Psoas muscle (tissue), 8 donors: ENCODE results near the gene KCNK1. TPM values are rescaled to one million over a fixed set of nuclear protein-coding genes. Genes with fewer than 3 reads are reported as not detected.

ENCODE experiments used
- ATAC-seq, 4 donors: fragments of 200-7000 bp; cut with Tn5 transposase; one replicate each; pipeline ENCODE4 v1.9.1; 2020; ENCODE audit warnings: moderate library complexity in 3 of 4, mild to moderate bottlenecking in 2 of 4
- DNase-seq, 2 donors: peaks; one replicate each; pipeline ENCODE4 v3.0.0-alpha.2; 2020
- H3K27ac ChIP-seq: fragments of 200-600 bp; one replicate; pipeline ENCODE4 v1.8.0; 2022
- H3K27me3 ChIP-seq, 3 donors: fragments of 200-600 bp in 1 of 3; one replicate each; pipeline versions ENCODE4 v1.6.1 to v1.8.0; 2013 to 2022; ENCODE audit warnings: low read length in 2 of 3, mild to moderate bottlenecking in 2 of 3, moderate library complexity in 1 of 3; ENCODE audit not compliant: insufficient read depth in 3 of 3
- H3K36me3 ChIP-seq, 2 donors: fragments of 200-600 bp in 1 of 2; one replicate each; pipeline versions ENCODE4 v1.6.1 to v1.8.0; 2013 to 2022; ENCODE audit warnings: low read depth in 1 of 2, mild to moderate bottlenecking in 1 of 2, moderate library complexity in 1 of 2; ENCODE audit not compliant: insufficient read depth in 1 of 2
- H3K4me1 ChIP-seq: fragments of 200-600 bp; one replicate; pipeline ENCODE4 v1.8.0; 2022
- H3K4me3 ChIP-seq: fragments of 200-600 bp; one replicate; pipeline ENCODE4 v1.8.0; 2022; ENCODE audit warnings: mild to moderate bottlenecking
- H3K9me3 ChIP-seq: fragments of 200-600 bp; one replicate; pipeline ENCODE4 v1.8.0; 2022
- WGBS, 3 donors: extraction: QIAGEN DNeasy Blood & Tissue Kit; methylation state at CpG; one replicate each; pipeline versions ENCODE4 v1.1.6 to v1.1.7; 2013; 5-methylcytosine and 5-hydroxymethylcytosine counted together
- intact Hi-C, 2 donors: fragments of 100-400 bp; cut with DNase I; formaldehyde crosslinking; loops; one replicate each; pipeline versions ENCODE4 v1.11.0 to v1.14.2; 2022
- polyA plus RNA-seq, 3 donors: library from polyadenylated mRNA; stranded (reverse); fragments of 200-250 nt; gene quantifications; one replicate each; pipeline ENCODE4 v1.2.3, GENCODE V29; 2013
- total RNA-seq, 4 donors: library from RNA; stranded (reverse); fragmentation: NEBNext Ultra II Directional in 2 of 4; extraction: Animal tissue kit (Norgen Biotek cat#: 25700) in 2 of 4; gene quantifications; one replicate each; pipeline versions ENCODE4 v1.2.1 to v1.2.4, GENCODE V29; 2021 to 2023
- TF ChIP-seq, protein P1 (sequence below): fragments of 200-600 bp; IDR thresholded peaks from one replicate; pipeline ENCODE4 v1.8.0; 2022; ENCODE audit warnings: antibody characterized with exemption
- donor health status: healthy with polysubstance abuse.
- donor health status: DM: no; HTN: no; CAD: no; lungs with moderate emphysema.
- donor health status: Bipolar disorder and iron deficiency.
- donor health status: healthy.
- donor health status: DM: yes; HTN: yes; CAD: no.
- donor health status: DM: no; HTN: no; CAD: no.
- donor health status: DM: no; HTN: no; CAD: no.
- donor health status: DM: yes; HTN: yes; CAD: no.

Gene KCNK1
- total and polyA plus RNA-seq, 7 donors = 0.14 to 0.38 (median 0.19) TPM; not detected in 1

- TF ChIP-seq, protein P1, sequence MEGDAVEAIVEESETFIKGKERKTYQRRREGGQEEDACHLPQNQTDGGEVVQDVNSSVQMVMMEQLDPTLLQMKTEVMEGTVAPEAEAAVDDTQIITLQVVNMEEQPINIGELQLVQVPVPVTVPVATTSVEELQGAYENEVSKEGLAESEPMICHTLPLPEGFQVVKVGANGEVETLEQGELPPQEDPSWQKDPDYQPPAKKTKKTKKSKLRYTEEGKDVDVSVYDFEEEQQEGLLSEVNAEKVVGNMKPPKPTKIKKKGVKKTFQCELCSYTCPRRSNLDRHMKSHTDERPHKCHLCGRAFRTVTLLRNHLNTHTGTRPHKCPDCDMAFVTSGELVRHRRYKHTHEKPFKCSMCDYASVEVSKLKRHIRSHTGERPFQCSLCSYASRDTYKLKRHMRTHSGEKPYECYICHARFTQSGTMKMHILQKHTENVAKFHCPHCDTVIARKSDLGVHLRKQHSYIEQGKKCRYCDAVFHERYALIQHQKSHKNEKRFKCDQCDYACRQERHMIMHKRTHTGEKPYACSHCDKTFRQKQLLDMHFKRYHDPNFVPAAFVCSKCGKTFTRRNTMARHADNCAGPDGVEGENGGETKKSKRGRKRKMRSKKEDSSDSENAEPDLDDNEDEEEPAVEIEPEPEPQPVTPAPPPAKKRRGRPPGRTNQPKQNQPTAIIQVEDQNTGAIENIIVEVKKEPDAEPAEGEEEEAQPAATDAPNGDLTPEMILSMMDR = no peak
- H3K27me3 ChIP-seq = no peaks in the 10 kb centered on the region
- no peak overlapping the region for H3K27ac ChIP-seq
- no peak for DNase-seq
- H3K36me3 ChIP-seq = no peaks in the 10 kb centered on the region
- no peaks in the 10 kb centered on the region for H3K4me1 ChIP-seq
- intact Hi-C loops = no loop called here
- no peak overlapping the region for H3K4me3 ChIP-seq
- ATAC-seq = no peak
- 42 to 52% (median 48%) methylated on average over 8 of the region's 8 CpGs for WGBS, 3 donors
- no peaks in the 10 kb centered on the region for H3K9me3 ChIP-seq
These were observed 22.0 kb downstream of the KCNK1 start for GRCh38 chr1:233635765-233636502.

DNA sequence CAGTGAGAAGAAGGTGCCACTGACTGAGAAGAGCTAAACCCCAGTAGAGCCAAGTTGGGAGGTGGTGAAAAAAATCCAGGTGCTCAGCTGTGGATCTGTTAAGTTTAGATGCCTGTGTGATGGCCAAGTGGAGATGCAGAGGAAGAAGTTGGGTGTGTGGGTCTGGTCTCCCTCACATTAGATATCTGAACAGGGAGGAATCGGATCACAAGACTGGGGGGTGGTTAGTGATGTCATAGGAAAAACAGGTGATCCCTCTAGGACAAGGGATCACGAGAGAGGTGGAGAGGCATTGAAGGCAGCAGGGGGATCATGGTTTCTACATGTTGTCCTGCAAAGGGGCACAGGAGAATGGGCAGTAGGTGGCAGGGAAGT lies 22.6 kb downstream of the KCNK1 start:
- no peaks in the 10 kb centered on the region for H3K9me3 ChIP-seq

DNA sequence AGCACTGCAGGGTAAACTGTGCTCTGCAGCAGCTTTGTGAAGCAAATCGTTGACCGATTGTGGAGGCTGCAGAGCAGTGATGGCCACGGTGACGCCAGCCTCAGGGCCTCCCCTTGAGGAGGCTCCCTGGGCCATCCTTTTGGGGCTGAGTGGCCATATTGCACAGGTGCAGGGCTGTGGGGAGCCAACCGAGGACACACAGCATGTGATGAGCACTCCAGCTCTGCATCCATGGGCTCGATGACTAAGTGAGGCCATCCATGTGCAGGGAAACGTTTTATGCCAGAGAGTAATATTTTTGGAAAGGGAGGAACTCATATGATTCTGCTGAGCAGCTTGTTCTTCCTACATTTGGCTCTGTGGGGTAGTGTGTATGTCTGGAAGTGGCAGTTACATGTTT lies 24.6 kb downstream of the KCNK1 start:
- H3K27ac ChIP-seq = no peak overlapping the region
- H3K9me3 ChIP-seq = no peaks in the 10 kb centered on the region
- TF ChIP-seq, protein P1 = no peak
- no peaks in the 10 kb centered on the region for H3K4me1 ChIP-seq
- intact Hi-C loops = no loop called here
- 81 to 83% (median 82%) methylated on average over 7 of the region's 7 CpGs for WGBS, 3 donors
- no peak overlapping the region for H3K4me3 ChIP-seq
- no peaks in the 10 kb centered on the region for H3K27me3 ChIP-seq
- DNase-seq (no peak), ATAC-seq (no peak)
- no peaks in the 10 kb centered on the region for H3K36me3 ChIP-seq

More for the DNA sequence above, 22.6 kb downstream of the KCNK1 start:
- Histone ChIP-seq H3K4me1 (no peaks in the 10 kb centered on the region), H3K27ac (no peak overlapping the region), H3K36me3 (no peaks in the 10 kb centered on the region), H3K27me3 (no peaks in the 10 kb centered on the region), H3K4me3 (no peak overlapping the region)
- no peak for ATAC-seq
- 79 to 87% (median 83%) methylated on average over 2 of the region's 2 CpGs for WGBS, 3 donors
- intact Hi-C loops = no loop called here
- TF ChIP-seq, protein P1 = no peak
- DNase-seq = no peak

DNA sequence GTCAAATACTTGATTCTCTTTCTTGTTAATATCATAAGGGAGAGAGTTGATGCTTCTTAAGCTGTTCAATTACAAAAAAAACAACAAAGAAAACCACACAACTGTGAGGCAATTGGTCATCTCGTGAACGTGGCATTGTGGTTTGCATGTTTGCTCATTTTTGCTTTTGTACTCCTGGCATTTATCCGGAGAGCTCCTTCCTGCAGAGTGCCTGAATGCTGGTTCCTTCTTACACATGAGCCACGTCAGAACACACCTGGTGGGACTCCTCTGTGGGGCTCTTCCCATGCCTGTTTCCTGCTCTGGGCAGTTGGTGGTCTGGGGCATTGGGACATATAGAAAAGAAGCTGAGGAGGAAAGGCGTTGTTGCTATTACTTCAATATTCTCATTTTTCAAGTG lies 25.7 kb downstream of the KCNK1 start:
- Histone ChIP-seq H3K27me3 (no peaks in the 10 kb centered on the region), H3K36me3 (no peaks in the 10 kb centered on the region), H3K4me1 (no peaks in the 10 kb centered on the region), H3K27ac (no peak overlapping the region), H3K4me3 (no peak overlapping the region), H3K9me3 (no peaks in the 10 kb centered on the region)
- TF ChIP-seq, protein P1 = no peak
- ATAC-seq (no peak), DNase-seq (no peak)
- WGBS, 3 donors = 55 to 76% (median 66%) methylated on average over 5 of the region's 5 CpGs
- intact Hi-C loops = no loop called here

- intact Hi-C loops = no loop called here
- TF ChIP-seq, protein P1 = no peak
- H3K36me3 ChIP-seq = no peaks in the 10 kb centered on the region
- H3K27me3 ChIP-seq = no peaks in the 10 kb centered on the region
- H3K4me1 ChIP-seq = no peaks in the 10 kb centered on the region
- no peaks in the 10 kb centered on the region for H3K9me3 ChIP-seq
- no peak overlapping the region for H3K27ac ChIP-seq
- DNase-seq (no peak), ATAC-seq (no peak)
- WGBS, 3 donors = 70 to 82% (median 79%) methylated on average over 3 of the region's 3 CpGs
- H3K4me3 ChIP-seq = no peak overlapping the region
These were observed 26.3 kb downstream of the KCNK1 start for GRCh38 chr1:233640179-233640578.
